Right lobe of liver (tissue), 4 donors: Measurements from ENCODE around the gene HLA-DPA1.

ENCODE experiments used
- CTCF ChIP-seq, 4 donors: fragments of 200-600 bp in 3 of 4; fragments of 450-650 bp in 1 of 4; IDR thresholded peaks; one replicate each; pipeline versions ENCODE4 v1.5.1 to v1.8.0; 2016 to 2022; ENCODE audit warnings: antibody characterized with exemption in 4 of 4, mild to moderate bottlenecking in 2 of 4
- POLR2A ChIP-seq: fragments of 450-650 bp; IDR thresholded peaks from one replicate; pipeline ENCODE4 v1.6.1; 2017; ENCODE audit warnings: antibody characterized with exemption, mild to moderate bottlenecking
- donor health status: DM: no; HTN: no; CAD: no.
- donor health status: DM: no; HTN: no; CAD: no.
- donor health status: DM: no; HTN: yes; CAD: no.

GRCh38 chr6:33085627-33086026 is 12.2 kb upstream of the HLA-DPA1 start:
- no peak for TF ChIP-seq CTCF (IDR thresholded peaks at IDR 0.05)
- TF ChIP-seq POLR2A: no peak
